Ovary (tissue), 9 donors: ENCODE results near the gene SLC25A28. TPM values are rescaled to one million over a fixed set of nuclear protein-coding genes. Genes with fewer than 3 reads are reported as not detected.

Source experiments
- DNase-seq, 5 donors: peaks; one replicate each; pipeline ENCODE4 v3.0.0-alpha.2; 2019 to 2020
- H3K27ac ChIP-seq, 2 donors: fragments of 200-600 bp; one replicate each; pipeline versions ENCODE4 v1.5.1 to v1.8.0; 2019 to 2022
- H3K27me3 ChIP-seq: fragments of 200-600 bp; one replicate; pipeline ENCODE4 v1.8.0; 2022
- H3K36me3 ChIP-seq: fragments of 200-600 bp; sonication (generic); one replicate; pipeline ENCODE4 v1.5.1; 2019
- H3K4me1 ChIP-seq: one replicate; pipeline ENCODE4 v1.8.1; 2013; ENCODE audit warnings: mild to moderate bottlenecking, moderate library complexity; ENCODE audit not compliant: insufficient read depth
- H3K4me3 ChIP-seq: fragments of 200-600 bp; sonication (generic); one replicate; pipeline ENCODE4 v1.5.1; 2017
- H3K9me3 ChIP-seq, 2 donors: fragments of 200-600 bp in 1 of 2; sonication (generic) in 1 of 2; one replicate each; pipeline versions ENCODE4 v1.5.1 to v1.8.1; 2013 to 2019; ENCODE audit warnings: mild to moderate bottlenecking in 1 of 2, moderate library complexity in 1 of 2
- EP300 ChIP-seq: sonication (generic); formaldehyde crosslinking; IDR thresholded peaks from one replicate; pipeline ENCODE4 v1.6.1; 2017; ENCODE audit warnings: antibody characterized with exemption
- POLR2A ChIP-seq: fragments of 450-650 bp; IDR thresholded peaks from one replicate; pipeline ENCODE4 v1.6.1; 2017; ENCODE audit warnings: antibody characterized with exemption, mild to moderate bottlenecking, moderate library complexity
- WGBS, 3 donors: extraction: QIAGEN DNeasy Blood & Tissue Kit in 1 of 3; methylation state at CpG; one replicate each; pipeline versions ENCODE4 v1.1.5 to v1.1.7; 2013 to 2017; 5-methylcytosine and 5-hydroxymethylcytosine counted together
- intact Hi-C, 4 donors: fragments of 100-400 bp; cut with DNase I; formaldehyde crosslinking; loops; one replicate each; pipeline versions ENCODE4 v1.11.0 to v1.15.1; 2022 to 2023
- polyA plus RNA-seq, 2 donors: library from polyadenylated mRNA; stranded (reverse); fragments of 200-250 nt in 1 of 2; fragments of 350-450 nt in 1 of 2; fragmentation: Illumina TruSeq in 1 of 2; extraction: RNeasy Lipid Tissue Mini Kit (QIAGEN cat#74804) in 1 of 2; gene quantifications; one replicate each; pipeline ENCODE4 v1.2.3, GENCODE V29; 2013 to 2014
- total RNA-seq, 7 donors: library from RNA; depleted of rRNA in 2 of 7; stranded (reverse); fragments of >200 nt in 2 of 7; fragmentation: NEBNext Ultra II Directional in 3 of 7; extraction: Animal tissue kit (Norgen Biotek cat#: 25700) in 3 of 7; gene quantifications; one replicate each; pipeline versions ENCODE4 v1.1.0 to v1.2.4, GENCODE V29; 2016 to 2023
- TF ChIP-seq, protein P1 (sequence below), 3 donors: fragments of 450-650 bp in 2 of 3; fragments of 200-600 bp in 1 of 3; IDR thresholded peaks; one replicate each; pipeline versions ENCODE4 v1.5.1 to v1.8.0; 2016 to 2022; ENCODE audit warnings: antibody characterized with exemption in 3 of 3, mild to moderate bottlenecking in 1 of 3
- donor health status: DM: no; HTN: no; CAD: no; lungs with moderate emphysema.
- donor health status: DM: no; HTN: no; CAD: no.
- donor health status: Bipolar disorder and iron deficiency.
- donor health status: DM: yes; HTN: yes; CAD: no.
- donor health status: DM: no; HTN: no; CAD: no.
- donor health status: DM: yes; HTN: yes; CAD: no.

SLC25A28 gene
- total and polyA plus RNA-seq, 9 donors = 19.6 to 86.1 (median 46.0) TPM

- TF ChIP-seq, protein P1, sequence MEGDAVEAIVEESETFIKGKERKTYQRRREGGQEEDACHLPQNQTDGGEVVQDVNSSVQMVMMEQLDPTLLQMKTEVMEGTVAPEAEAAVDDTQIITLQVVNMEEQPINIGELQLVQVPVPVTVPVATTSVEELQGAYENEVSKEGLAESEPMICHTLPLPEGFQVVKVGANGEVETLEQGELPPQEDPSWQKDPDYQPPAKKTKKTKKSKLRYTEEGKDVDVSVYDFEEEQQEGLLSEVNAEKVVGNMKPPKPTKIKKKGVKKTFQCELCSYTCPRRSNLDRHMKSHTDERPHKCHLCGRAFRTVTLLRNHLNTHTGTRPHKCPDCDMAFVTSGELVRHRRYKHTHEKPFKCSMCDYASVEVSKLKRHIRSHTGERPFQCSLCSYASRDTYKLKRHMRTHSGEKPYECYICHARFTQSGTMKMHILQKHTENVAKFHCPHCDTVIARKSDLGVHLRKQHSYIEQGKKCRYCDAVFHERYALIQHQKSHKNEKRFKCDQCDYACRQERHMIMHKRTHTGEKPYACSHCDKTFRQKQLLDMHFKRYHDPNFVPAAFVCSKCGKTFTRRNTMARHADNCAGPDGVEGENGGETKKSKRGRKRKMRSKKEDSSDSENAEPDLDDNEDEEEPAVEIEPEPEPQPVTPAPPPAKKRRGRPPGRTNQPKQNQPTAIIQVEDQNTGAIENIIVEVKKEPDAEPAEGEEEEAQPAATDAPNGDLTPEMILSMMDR (IDR thresholded peaks at IDR 0.05) = no peak
- TF ChIP-seq POLR2A = no peak
- no peak for TF ChIP-seq EP300
- no peak overlapping the region for H3K27ac ChIP-seq
- 77 to 84% (median 83%) methylated on average over 7 of the region's 7 CpGs for WGBS, 3 donors
- DNase-seq = no peak
- H3K36me3 ChIP-seq = no peaks in the 10 kb centered on the region
- no peaks in the 10 kb centered on the region for H3K27me3 ChIP-seq
- no peaks in the 10 kb centered on the region for H3K4me1 ChIP-seq
- intact Hi-C loops = no loop called here
- H3K4me3 ChIP-seq = no peak overlapping the region
- no peaks in the 10 kb centered on the region for H3K9me3 ChIP-seq
These were observed 29.4 kb downstream of the SLC25A28 start for GRCh38 chr10:99590799-99591198.

DNA sequence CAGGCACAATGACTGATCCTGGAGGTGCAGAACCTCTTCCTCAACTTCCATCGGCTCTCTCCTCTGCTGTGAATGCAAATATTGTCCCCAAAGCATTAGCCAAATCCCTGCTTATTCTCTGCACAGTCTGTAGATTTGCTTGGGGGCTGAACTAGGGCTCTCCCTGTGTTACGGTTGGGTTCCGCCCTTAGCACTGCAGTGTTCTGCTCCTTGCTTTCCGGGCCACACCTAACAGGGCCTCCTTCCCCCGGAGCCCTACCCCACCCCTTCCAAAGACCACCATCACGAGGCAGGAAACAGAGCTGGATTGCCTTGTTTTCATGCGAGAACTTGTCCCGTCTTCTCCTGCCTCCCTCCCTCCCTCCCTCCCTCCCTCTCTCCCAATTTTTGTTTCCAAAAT is 36.6 kb downstream of the SLC25A28 start:
- H3K27me3 ChIP-seq = no peaks in the 10 kb centered on the region
- H3K27ac ChIP-seq = no peak overlapping the region
- H3K4me1 ChIP-seq = no peaks in the 10 kb centered on the region
- TF ChIP-seq, protein P1 (IDR thresholded peaks at IDR 0.05) = no peak
- TF ChIP-seq EP300 (no peak), POLR2A (no peak)
- no peak overlapping the region for H3K4me3 ChIP-seq
- intact Hi-C loops = no loop called here
- 66 to 73% (median 67%) methylated on average over 8 of the region's 8 CpGs for WGBS, 3 donors
- no peak for DNase-seq
- H3K9me3 ChIP-seq = no peaks in the 10 kb centered on the region
- H3K36me3 ChIP-seq = no peaks in the 10 kb centered on the region

DNA sequence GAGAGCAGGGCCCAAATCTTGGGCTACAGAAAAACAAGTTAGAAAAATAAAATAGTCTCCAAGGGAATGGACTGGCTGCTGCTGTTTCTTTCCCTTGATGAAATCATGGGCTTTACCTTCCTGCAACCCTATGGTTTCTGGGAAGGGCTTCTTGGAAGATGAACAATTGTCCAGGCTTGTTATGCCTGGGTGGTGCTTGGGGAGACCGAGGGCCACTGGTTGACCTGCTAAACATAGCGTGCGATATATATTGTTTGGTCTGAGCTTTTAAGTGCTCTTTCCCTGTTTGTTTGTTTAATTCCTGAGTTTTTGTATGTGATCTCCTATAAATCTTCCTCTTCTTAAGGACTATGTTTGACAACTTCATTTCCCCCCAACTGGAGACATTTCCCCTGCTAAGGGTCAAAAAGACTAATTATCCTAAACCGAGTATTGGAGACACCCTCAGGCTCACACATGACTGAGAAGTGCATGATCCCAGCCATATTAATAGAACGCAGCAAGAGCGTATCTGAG is 37.9 kb downstream of the SLC25A28 start:
- Histone ChIP-seq H3K4me3 (no peak overlapping the region), H3K9me3 (no peaks in the 10 kb centered on the region), H3K27me3 (no peaks in the 10 kb centered on the region), H3K4me1 (no peaks in the 10 kb centered on the region), H3K27ac (no peak overlapping the region), H3K36me3 (no peaks in the 10 kb centered on the region)
- WGBS, 3 donors = 72 to 77% (median 76%) methylated on average over 6 of the region's 6 CpGs
- intact Hi-C loops = no loop called here
- no peak for DNase-seq
- TF ChIP-seq, protein P1 (IDR thresholded peaks at IDR 0.05) = no peak
- TF ChIP-seq POLR2A = no peak
- no peak for TF ChIP-seq EP300

- no peak for TF ChIP-seq EP300
- TF ChIP-seq, protein P1 (IDR thresholded peaks at IDR 0.05) = no peak
- no peak for TF ChIP-seq POLR2A
- no peak for DNase-seq
- intact Hi-C loops = no loop called here
- no peaks in the 10 kb centered on the region for H3K27me3 ChIP-seq
- H3K9me3 ChIP-seq = no peaks in the 10 kb centered on the region
- H3K27ac ChIP-seq = no peak overlapping the region
- no peaks in the 10 kb centered on the region for H3K36me3 ChIP-seq
- 60 to 78% (median 67%) methylated on average over 1 of the region's 1 CpG for WGBS, 3 donors
- no peak overlapping the region for H3K4me3 ChIP-seq
- H3K4me1 ChIP-seq = no peaks in the 10 kb centered on the region
These were observed 40.3 kb downstream of the SLC25A28 start for GRCh38 chr10:99579971-99580370.
